K562 (cell line): ENCODE measurements around the gene BRME1. TPM values are rescaled to one million over a fixed set of nuclear protein-coding genes. Genes with fewer than 3 reads are reported as not detected.

Experiments used
- BCOR ChIP-seq: fragments of 450-650 bp; IDR thresholded peaks from 2 replicates; pipeline ENCODE4 v1.6.1; 2016
- CLOCK ChIP-seq: fragments of 250-450 bp; sonication (Bioruptor Pico); IDR thresholded peaks from 2 replicates; pipeline ENCODE4 v1.4.0; 2020; ENCODE audit warnings: mild to moderate bottlenecking, moderate library complexity, borderline replicate concordance
- JUNB ChIP-seq: fragments of 450-650 bp; formaldehyde crosslinking; conservative IDR thresholded peaks from 2 replicates; pipeline ENCODE4 v1.4.0; 2020; ENCODE audit warnings: mild to moderate bottlenecking
- RNF219 ChIP-seq: fragments of 250-450 bp; sonication (Bioruptor Pico); IDR thresholded peaks from 2 replicates; pipeline ENCODE4 v1.5.0; 2022; ENCODE audit warnings: mild to moderate bottlenecking
- SRSF3 ChIP-seq: fragments of 200-400 bp; formaldehyde crosslinking; IDR thresholded peaks from 2 replicates; pipeline ENCODE4 v1.6.1; 2016; ENCODE audit warnings: mild to moderate bottlenecking, low read length, moderate library complexity; ENCODE audit not compliant: insufficient read depth
- U2AF2 ChIP-seq: fragments of 200-400 bp; formaldehyde crosslinking; optimal IDR thresholded peaks from 2 replicates; pipeline ENCODE3; 2017; ENCODE audit warnings: low read depth, mild to moderate bottlenecking, low read length
- ZNF41 ChIP-seq: fragments of 250-450 bp; sonication (Bioruptor Pico); conservative IDR thresholded peaks from 2 replicates; pipeline ENCODE4 v1.4.0; 2020; ENCODE audit warnings: mild to moderate bottlenecking
- ZNF592 ChIP-seq: fragments of 450-650 bp; IDR thresholded peaks from 2 replicates; pipeline ENCODE4 v1.6.1; 2017; ENCODE audit warnings: antibody characterized with exemption, mild to moderate bottlenecking
- ZNF76 ChIP-seq: fragments of 250-450 bp; sonication (Bioruptor Pico); IDR thresholded peaks from 2 replicates; pipeline ENCODE4 v1.4.0; 2020; ENCODE audit warnings: mild to moderate bottlenecking, moderate library complexity, borderline replicate concordance
- ZNF785 ChIP-seq: fragments of 250-450 bp; sonication (Bioruptor Pico); IDR thresholded peaks from 2 replicates; pipeline ENCODE4 v1.4.0; 2020; ENCODE audit warnings: mild to moderate bottlenecking
- polyA plus RNA-seq, 8 experiments: library from polyadenylated mRNA; depleted of rRNA in 4 of 8; stranded (reverse) in 5 of 8; unstranded in 3 of 8; fragments of >200 nt; fragmentation: Nextera tagmentation in 2 of 8; fragmentation: Illumina TruSeq in 1 of 8; extraction: Ambion mirVana in 2 of 8; extraction: Trizol in 1 of 8; gene quantifications; 2 replicates each; pipeline versions ENCODE4 v1.2.1 to v1.2.3, GENCODE V29; 2011 to 2014; ENCODE audit warnings: inconsistent platforms in 1 of 8, missing spikeins in 1 of 8
- total RNA-seq, 7 experiments: library from RNA; depleted of rRNA in 6 of 7; stranded (reverse); fragments of >200 nt in 6 of 7; fragmentation: Illumina TruSeq in 2 of 7; extraction: Trizol in 2 of 7; gene quantifications; 2 replicates each; pipeline versions ENCODE4 v1.2.1 to v1.2.3, GENCODE V29; 2011 to 2021; ENCODE audit warnings: low replicate concordance in 1 of 7

The BRME1 gene
- total and polyA plus RNA-seq, 9 of the 15 experiments (the other 6 are each of a cell fraction or from before 2014, with no cell fraction given), result 0.75 to 6.1 (median 3.6) TPM

GRCh38 chr19:13846557-13847406, 59.1 kb downstream of the BRME1 start (continued):
- TF ChIP-seq RNF219 (CRISPR knock-in tag) (no peak), CLOCK (CRISPR knock-in tag) (no peak), ZNF41 (CRISPR knock-in tag) (no peak), ZNF76 (CRISPR knock-in tag) (0 out of 2 replicates have a peak, but pooled peaks have one; percentile 56), SRSF3 (no peak), U2AF2 (no peak), ZNF785 (CRISPR knock-in tag) (no peak), BCOR (no peak), JUNB (CRISPR knock-in tag) (peak; percentile 71), ZNF592 (peak; percentile 91)
